B cell (primary cell): ENCODE data around the gene DYRK1A. TPM values are rescaled to one million over a fixed set of nuclear protein-coding genes. Genes with fewer than 3 reads are reported as not detected.

Source experiments
- ATAC-seq: fragments of 200-7000 bp; cut with Tn5 transposase; one replicate; pipeline ENCODE4 v1.10.0; 2021; ENCODE audit warnings: low read depth, mild to moderate bottlenecking, moderate number of reproducible peaks, moderate library complexity
- CTCF ChIA-PET: fragments of 350-600 bp; sonication (Branson Sonifier 250); formaldehyde crosslinking; loops from one replicate; lab custom pipeline; 2021; ENCODE audit warnings: antibody characterized with exemption, inconsistent platforms; lab: Charles Lee
- POLR2A ChIA-PET: fragments of 350-600 bp; sonication (Branson Sonifier 250); formaldehyde crosslinking; loops from one replicate; lab custom pipeline; 2021; ENCODE audit warnings: antibody characterized with exemption; lab: Charles Lee
- DNase-seq: peaks from one replicate; pipeline ENCODE4 v3.0.0; 2013
- H2AFZ ChIP-seq: 2 replicates; pipeline ENCODE4 v1.6.1; 2012; ENCODE audit warnings: mild to moderate bottlenecking, low read depth, low read length; ENCODE audit not compliant: insufficient read depth, poor library complexity, severe bottlenecking
- H3K27ac ChIP-seq, 2 donors: 1 replicate in 1 of 2; 2 replicates in 1 of 2; pipeline ENCODE4 v1.5.1; 2012 to 2013; ENCODE audit warnings: low read length in 2 of 2, mild to moderate bottlenecking in 2 of 2, moderate library complexity in 1 of 2
- H3K27me3 ChIP-seq, 4 experiments: fragments of 200-600 bp in 1 of 4; sonication (generic) in 1 of 4; replicated peaks in 1 of 4; 1 replicate in 2 of 4; 2 replicates in 2 of 4; pipeline versions ENCODE4 v1.6.1 to v1.7.0; 2013 to 2016; ENCODE audit warnings: low read length in 3 of 4, mild to moderate bottlenecking in 2 of 4, mixed read lengths in 1 of 4, moderate library complexity in 1 of 4; ENCODE audit not compliant: insufficient read depth in 4 of 4, control insufficient read depth in 3 of 4; ENCODE audit errors: control extremely low read depth in 1 of 4
- H3K36me3 ChIP-seq, 2 experiments: replicated peaks in 1 of 2; 1 replicate in 1 of 2; 2 replicates in 1 of 2; pipeline versions ENCODE4 v1.6.1 to v1.7.1; 2013; ENCODE audit warnings: low read length in 1 of 2; ENCODE audit not compliant: insufficient read depth in 2 of 2, control insufficient read depth in 1 of 2; ENCODE audit errors: control extremely low read depth in 1 of 2, extremely low read depth in 1 of 2
- H3K4me1 ChIP-seq, 2 donors: fragments of 200-600 bp in 1 of 2; sonication (generic) in 1 of 2; 1 replicate in 1 of 2; 2 replicates in 1 of 2; pipeline versions ENCODE4 v1.5.1 to v1.6.1; 2013 to 2017; ENCODE audit warnings: low read length in 2 of 2; ENCODE audit not compliant: control insufficient read depth in 2 of 2, insufficient read depth in 2 of 2
- H3K4me2 ChIP-seq: replicated peaks from 2 replicates; pipeline ENCODE3; 2012; ENCODE audit warnings: mild to moderate bottlenecking, low read depth, low read length; ENCODE audit not compliant: poor library complexity, severe bottlenecking
- H3K4me3 ChIP-seq, 5 experiments: fragments of 200-600 bp in 1 of 5; sonication (generic) in 1 of 5; 1 replicate in 3 of 5; 2 replicates in 2 of 5; pipeline versions ENCODE4 v1.5.1 to v1.7.0; 2011 to 2016; ENCODE audit warnings: low read length in 4 of 5, mild to moderate bottlenecking in 4 of 5, low read depth in 2 of 5, control low read depth in 1 of 5, moderate library complexity in 1 of 5; ENCODE audit not compliant: insufficient read depth in 1 of 5; ENCODE audit errors: control extremely low read depth in 1 of 5, extremely low read depth in 1 of 5
- H3K79me2 ChIP-seq: fragments of 200-600 bp; sonication (generic); one replicate; pipeline ENCODE4 v1.6.0; 2016; ENCODE audit warnings: low read length; ENCODE audit not compliant: control insufficient read depth, insufficient read depth
- H3K9ac ChIP-seq: fragments of 200-600 bp; sonication (generic); 2 replicates; pipeline ENCODE4 v1.6.1; 2017; ENCODE audit warnings: mild to moderate bottlenecking, low read length, moderate library complexity
- H3K9me3 ChIP-seq, 3 donors: one replicate each; pipeline versions ENCODE4 v1.6.1 to v1.7.1; 2013; ENCODE audit warnings: low read length in 2 of 3; ENCODE audit not compliant: control insufficient read depth in 2 of 3, insufficient read depth in 1 of 3; ENCODE audit errors: control extremely low read depth in 1 of 3
- H4K20me1 ChIP-seq: 2 replicates; pipeline ENCODE4 v1.6.0; 2012; ENCODE audit warnings: mild to moderate bottlenecking, low read length; ENCODE audit not compliant: insufficient read depth, control insufficient read depth, poor library complexity, severe bottlenecking
- H3K27ac Mint-ChIP-seq: one replicate; pipeline ENCODE4 v1.8.0; 2021; ENCODE audit warnings: mixed read lengths
- H3K27me3 Mint-ChIP-seq: one replicate; pipeline ENCODE4 v1.8.0; 2021; ENCODE audit warnings: mixed read lengths
- H3K4me1 Mint-ChIP-seq: one replicate; pipeline ENCODE4 v1.8.0; 2021; ENCODE audit warnings: mixed read lengths
- H3K4me3 Mint-ChIP-seq: one replicate; pipeline ENCODE4 v1.8.0; 2021; ENCODE audit warnings: mixed read lengths
- H3K9me3 Mint-ChIP-seq: one replicate; pipeline ENCODE4 v1.8.0; 2022; ENCODE audit warnings: mixed read lengths; ENCODE audit not compliant: insufficient read depth
- CTCF ChIP-seq: fragments of 200-600 bp; IDR thresholded peaks from one replicate; pipeline ENCODE4 v1.8.0; 2022; ENCODE audit warnings: antibody characterized with exemption, mild to moderate bottlenecking
- EZH2 ChIP-seq: IDR thresholded peaks from 2 replicates; pipeline ENCODE4 v1.6.1; 2012; ENCODE audit warnings: borderline replicate concordance, low read depth, mild to moderate bottlenecking, moderate library complexity, low read length; ENCODE audit not compliant: insufficient read depth, poor library complexity, severe bottlenecking
- WGBS: methylation state at CpG from one replicate; pipeline ENCODE4 v1.1.5; 2013; ENCODE audit warnings: missing lambda C conversion rate; ENCODE audit not compliant: insufficient coverage; 5-methylcytosine and 5-hydroxymethylcytosine counted together
- intact Hi-C: fragments of 100-400 bp; cut with micrococcal nuclease; formaldehyde crosslinking; loops from one replicate; pipeline ENCODE4 v1.10.0; 2022
- polyA plus RNA-seq: library from polyadenylated mRNA; depleted of rRNA; stranded (reverse); fragments of >200 nt; gene quantifications from 2 replicates; pipeline ENCODE4 v1.2.3, GENCODE V29; 2012
- total RNA-seq, 2 donors: library from RNA; stranded (reverse); fragments of 120-200 nt in 1 of 2; gene quantifications; 1 replicate in 1 of 2; 2 replicates in 1 of 2; pipeline versions ENCODE4 v1.2.3 to v1.2.4, GENCODE V29; 2013 to 2022

Gene DYRK1A
- total and polyA plus RNA-seq, 2 donors (not counting 1 experiment from before 2014, with no cell fraction given) = 46.6 to 147 TPM

GRCh38 chr21:37378700-37379139 is 12.1 kb downstream of the DYRK1A start:
- peaks cover 79% of the 10 kb centered on the region for H3K4me1 Mint-ChIP-seq
- ChIA-PET POLR2A (no interaction called here), CTCF (no interaction called here)
- intact Hi-C loops = loop anchor here (1.0 kb wide), 1 partner anchor 8 kb away; no protein-coding TSS in a partner anchor
- Histone ChIP-seq H2AFZ (no peak overlapping the region), H3K9me3 (peaks cover 0 to 4% (median 3%) of the 10 kb centered on the region in 3 donors), H3K79me2 (peaks cover 100% of the 10 kb centered on the region), H3K4me1 (peaks cover 57 to 77% of the 10 kb centered on the region in 2 donors), H3K4me3 (no peak overlapping the region), H3K27me3 (no peaks in the 10 kb centered on the region), H3K4me2 (peak overlapping the region; percentile 14), H3K36me3 (peaks cover 0 to 6% of the 10 kb centered on the region in 2 experiments), H3K9ac (no peak overlapping the region), H4K20me1 (peaks cover 96% of the 10 kb centered on the region), H3K27ac (no peak overlapping the region)
- H3K9me3 Mint-ChIP-seq = no peaks in the 10 kb centered on the region
- TF ChIP-seq CTCF = no peak
- TF ChIP-seq EZH2 = no peak
- H3K27me3 Mint-ChIP-seq = no peaks in the 10 kb centered on the region
- H3K27ac Mint-ChIP-seq = no peak overlapping the region
- WGBS = 44% methylated on average over 3 of the region's 3 CpGs
- peak overlapping the region; percentile 59 for H3K4me3 Mint-ChIP-seq
- DNase-seq (no peak), ATAC-seq (no peak)
